ENCODE data around the gene ABCA6.

DNA sequence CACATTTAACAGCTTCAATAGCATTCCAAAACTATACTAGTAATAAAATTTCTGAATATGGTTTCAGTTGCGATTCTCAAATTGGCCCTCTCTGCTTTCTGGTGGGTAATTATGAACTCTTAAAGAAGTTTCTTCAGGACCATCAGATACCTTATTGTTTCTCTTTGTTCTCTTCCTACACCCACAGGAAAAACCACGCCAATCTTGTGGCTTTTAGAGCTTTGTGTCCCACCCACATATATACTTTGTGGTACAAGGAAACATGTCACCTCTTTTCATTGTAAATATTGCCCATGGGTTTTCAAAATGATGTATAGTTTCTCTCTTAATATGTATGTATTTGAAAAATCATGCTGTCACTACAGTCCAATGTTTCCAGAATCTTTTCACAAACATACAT is 93.1 kb downstream of the ABCA6 start:
- TF ChIP-seq, protein P1, sequence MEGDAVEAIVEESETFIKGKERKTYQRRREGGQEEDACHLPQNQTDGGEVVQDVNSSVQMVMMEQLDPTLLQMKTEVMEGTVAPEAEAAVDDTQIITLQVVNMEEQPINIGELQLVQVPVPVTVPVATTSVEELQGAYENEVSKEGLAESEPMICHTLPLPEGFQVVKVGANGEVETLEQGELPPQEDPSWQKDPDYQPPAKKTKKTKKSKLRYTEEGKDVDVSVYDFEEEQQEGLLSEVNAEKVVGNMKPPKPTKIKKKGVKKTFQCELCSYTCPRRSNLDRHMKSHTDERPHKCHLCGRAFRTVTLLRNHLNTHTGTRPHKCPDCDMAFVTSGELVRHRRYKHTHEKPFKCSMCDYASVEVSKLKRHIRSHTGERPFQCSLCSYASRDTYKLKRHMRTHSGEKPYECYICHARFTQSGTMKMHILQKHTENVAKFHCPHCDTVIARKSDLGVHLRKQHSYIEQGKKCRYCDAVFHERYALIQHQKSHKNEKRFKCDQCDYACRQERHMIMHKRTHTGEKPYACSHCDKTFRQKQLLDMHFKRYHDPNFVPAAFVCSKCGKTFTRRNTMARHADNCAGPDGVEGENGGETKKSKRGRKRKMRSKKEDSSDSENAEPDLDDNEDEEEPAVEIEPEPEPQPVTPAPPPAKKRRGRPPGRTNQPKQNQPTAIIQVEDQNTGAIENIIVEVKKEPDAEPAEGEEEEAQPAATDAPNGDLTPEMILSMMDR (optimal IDR thresholded peaks at IDR 0.05 in 1 of 3, IDR thresholded peaks at IDR 0.05 in 1 of 3, conservative IDR thresholded peaks at IDR 0.05 in 1 of 3; ENCODE audit: extremely low read depth in 1 of 3, insufficient read depth in 2 of 3, low read length in 3 of 3): no peak
- TF ChIP-seq EZH2 (IDR thresholded peaks at IDR 0.05; ENCODE audit: low read length): no peak

Measured in keratinocyte (primary cell).